H1 (cell line): ENCODE measurements around the gene MAD2L1BP. TPM values are rescaled to one million over a fixed set of nuclear protein-coding genes. Genes with fewer than 3 reads are reported as not detected.

Experiments used
- BACH1 ChIP-seq: IDR thresholded peaks from 2 replicates; pipeline ENCODE4 v1.6.1; 2012; ENCODE audit warnings: low read length, improper control_type of control experiment
- BRCA1 ChIP-seq: IDR thresholded peaks from 2 replicates; pipeline ENCODE4 v1.6.1; 2012; ENCODE audit warnings: low read depth, low read length, improper control_type of control experiment
- CHD7 ChIP-seq: fragments of 300-600 bp; sonication (generic); IDR thresholded peaks from 2 replicates; pipeline ENCODE4 v1.7.1; 2012; ENCODE audit warnings: low read length, moderate library complexity, mild to moderate bottlenecking, inconsistent platforms; ENCODE audit not compliant: insufficient replicate concordance
- E2F6 ChIP-seq: IDR thresholded peaks from 2 replicates; pipeline ENCODE4 v1.6.1; 2012; ENCODE audit warnings: inconsistent platforms
- EP300 ChIP-seq, 2 experiments: IDR thresholded peaks; 1 replicate in 1 of 2; 2 replicates in 1 of 2; pipeline ENCODE4 v1.6.1; 2011 to 2012; ENCODE audit warnings: low read depth in 2 of 2, low read length in 2 of 2, mild to moderate bottlenecking in 2 of 2, borderline replicate concordance in 1 of 2, inconsistent platforms in 1 of 2, moderate library complexity in 1 of 2
- GTF2F1 ChIP-seq: IDR thresholded peaks from 2 replicates; pipeline ENCODE4 v1.6.1; 2012; ENCODE audit warnings: low read depth, low read length, improper control_type of control experiment, borderline replicate concordance
- MAX ChIP-seq: IDR thresholded peaks from 2 replicates; pipeline ENCODE4 v1.6.1; 2012; ENCODE audit warnings: inconsistent platforms
- NANOG ChIP-seq: IDR thresholded peaks from 2 replicates; pipeline ENCODE4 v1.6.1; 2011; ENCODE audit warnings: low read length, low read depth, mild to moderate bottlenecking, inconsistent platforms; ENCODE audit not compliant: insufficient read depth, poor library complexity, severe bottlenecking
- PHF8 ChIP-seq: fragments of 200-600 bp; sonication (generic); conservative IDR thresholded peaks from 2 replicates; pipeline ENCODE4 v1.7.1; 2012; ENCODE audit warnings: low read depth, mild to moderate bottlenecking, inconsistent platforms, low read length, moderate library complexity
- SP2 ChIP-seq: IDR thresholded peaks from 2 replicates; pipeline ENCODE4 v1.6.1; 2012; ENCODE audit warnings: mild to moderate bottlenecking, low read length, inconsistent platforms
- TBP ChIP-seq: IDR thresholded peaks from 2 replicates; pipeline ENCODE4 v1.6.1; 2011; ENCODE audit warnings: low read depth, low read length, improper control_type of control experiment
- polyA plus RNA-seq, 7 experiments: library from polyadenylated mRNA; depleted of rRNA in 3 of 7; stranded (reverse) in 5 of 7; unstranded in 2 of 7; fragments of >200 nt in 5 of 7; fragments of 200-250 nt in 2 of 7; gene quantifications; 1 replicate in 5 of 7; 2 replicates in 1 of 7; 4 replicates in 1 of 7; pipeline versions ENCODE4 v1.2.1 to v1.2.3, GENCODE V29; 2011 to 2013; ENCODE audit warnings: missing spikeins in 2 of 7, mixed read lengths in 2 of 7
- total RNA-seq: library from RNA; stranded (reverse); fragmentation: NEBNext Ultra II Directional; extraction: Animal tissue kit (Norgen Biotek cat#: 25700); gene quantifications from 2 replicates; pipeline ENCODE4 v1.2.1, GENCODE V29; 2021

Gene MAD2L1BP
- total and polyA plus RNA-seq, 2 of the 8 experiments (the other 6 are each of a cell fraction or from before 2014, with no cell fraction given) = 35.5 to 70.0 TPM

DNA sequence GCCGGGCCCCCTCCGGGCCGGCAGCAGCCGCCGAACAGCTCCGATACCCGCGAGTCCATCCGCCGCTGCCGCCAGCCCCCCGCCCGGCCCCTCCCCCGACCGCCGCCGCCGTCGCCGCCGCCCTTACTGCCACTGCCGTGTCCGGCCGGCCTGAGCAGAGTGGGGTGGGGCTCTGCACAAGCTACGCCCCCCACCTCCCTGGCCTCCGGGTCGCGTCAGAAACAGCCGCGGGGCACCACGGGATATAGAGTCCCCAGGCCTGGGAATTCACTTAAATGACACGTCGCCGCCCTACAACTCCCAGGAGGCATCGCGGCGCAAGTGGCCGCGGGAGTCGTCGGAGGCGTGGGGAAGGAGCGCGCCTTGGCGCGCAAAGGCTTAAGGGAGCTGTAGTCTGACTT, 6.5 kb upstream of the MAD2L1BP start, which contains the start of gene GTPBP2 (continued):
- TF ChIP-seq CHD7 (no peak), BRCA1 (no peak), BACH1 (no peak), E2F6 (no peak), NANOG (no peak), MAX (no peak), TBP (no peak; the same call in 1 of the 2 replicates), EP300 (IDR thresholded peaks at IDR 0.05; ENCODE audit: borderline replicate concordance in 1 of 2, low read depth in 2 of 2, low read length in 2 of 2) (no peak), GTF2F1 (no peak), SP2 (no peak), PHF8 (no peak)
